SK-N-SH (cell line): Measurements from ENCODE around the gene DNAH9. TPM values are rescaled to one million over a fixed set of nuclear protein-coding genes. Genes with fewer than 3 reads are reported as not detected.

Source experiments
- CTCF ChIA-PET: fragments of 300-600, 350-600 bp; formaldehyde crosslinking; extraction: SDS; loops from one replicate; lab custom pipeline; 2021; lab: Yijun Ruan, JAX
- POLR2A ChIA-PET: fragments of 350-600 bp; sonication (Branson Sonifier 250); formaldehyde crosslinking; extraction: SDS; loops from one replicate; lab custom pipeline; 2020; ENCODE audit warnings: antibody characterized with exemption, inconsistent platforms; lab: Yijun Ruan, JAX
- DNase-seq: peaks from one replicate; pipeline ENCODE4 v3.0.0; 2012
- H2AFZ ChIP-seq: fragments of 200-600 bp; sonication (generic); 2 replicates; pipeline ENCODE4 v1.8.1; 2016; ENCODE audit warnings: antibody characterized with exemption, mild to moderate bottlenecking, low read depth
- H3F3A ChIP-seq: fragments of 200-600 bp; sonication (generic); replicated peaks from 2 replicates; pipeline ENCODE3; 2016; ENCODE audit warnings: antibody characterized with exemption, mild to moderate bottlenecking; ENCODE audit not compliant: insufficient read depth
- H3K27ac ChIP-seq, 2 experiments: fragments of 200-500 bp in 1 of 2; fragments of 200-600 bp in 1 of 2; sonication (Bioruptor generic) in 1 of 2; sonication (generic), shearing (Covaris generic) in 1 of 2; 2 replicates each; pipeline versions ENCODE4 v1.5.1 to v1.6.1; 2014 to 2016; ENCODE audit warnings: low read depth in 2 of 2, inconsistent platforms in 1 of 2, low read length in 1 of 2, mild to moderate bottlenecking in 1 of 2, mixed read lengths in 1 of 2
- H3K27me3 ChIP-seq: fragments of 200-600 bp; sonication (generic), shearing (Covaris generic); 2 replicates; pipeline ENCODE4 v1.6.1; 2016; ENCODE audit warnings: mixed run types; ENCODE audit not compliant: insufficient read depth
- H3K36me3 ChIP-seq, 2 experiments: fragments of 200-500 bp in 1 of 2; fragments of 200-600 bp in 1 of 2; sonication (Bioruptor generic) in 1 of 2; sonication (generic) in 1 of 2; replicated peaks in 1 of 2; 2 replicates each; pipeline versions ENCODE3 to v1.5.1; 2014 to 2016; ENCODE audit warnings: low read length in 1 of 2, mild to moderate bottlenecking in 1 of 2; ENCODE audit not compliant: insufficient read depth in 2 of 2, control insufficient read depth in 1 of 2
- H3K4me1 ChIP-seq, 2 experiments: fragments of 200-500 bp in 1 of 2; fragments of 200-600 bp in 1 of 2; sonication (Bioruptor generic) in 1 of 2; sonication (generic), shearing (Covaris generic) in 1 of 2; 2 replicates each; pipeline versions ENCODE4 v1.5.1 to v1.6.1; 2014 to 2016; ENCODE audit warnings: low read depth in 1 of 2, low read length in 1 of 2, mixed run types in 1 of 2; ENCODE audit not compliant: insufficient read depth in 2 of 2, control insufficient read depth in 1 of 2
- H3K4me2 ChIP-seq: fragments of 200-600 bp; sonication (generic), shearing (Covaris generic); 2 replicates; pipeline ENCODE4 v1.6.1; 2017; ENCODE audit warnings: mixed run types
- H3K4me3 ChIP-seq, 2 experiments: fragments of 200-500 bp in 1 of 2; fragments of 200-600 bp in 1 of 2; sonication (Bioruptor generic) in 1 of 2; sonication (generic), shearing (Covaris generic) in 1 of 2; 2 replicates each; pipeline versions ENCODE4 v1.5.1 to v1.8.1; 2014 to 2016; ENCODE audit warnings: low read depth in 2 of 2, inconsistent platforms in 1 of 2, low read length in 1 of 2, mild to moderate bottlenecking in 1 of 2, mixed read lengths in 1 of 2, moderate library complexity in 1 of 2
- H3K79me2 ChIP-seq: fragments of 200-600 bp; sonication (generic); 2 replicates; pipeline ENCODE4 v1.8.1; 2017; ENCODE audit warnings: mild to moderate bottlenecking; ENCODE audit not compliant: insufficient read depth
- H3K9ac ChIP-seq: fragments of 200-600 bp; sonication (generic); 2 replicates; pipeline ENCODE4 v1.6.1; 2017; ENCODE audit warnings: mixed run types
- H3K9me2 ChIP-seq: fragments of 200-600 bp; sonication (generic); 2 replicates; pipeline ENCODE4 v1.6.1; 2017; ENCODE audit warnings: mixed run types
- H3K9me3 ChIP-seq: fragments of 200-600 bp; sonication (generic); 2 replicates; pipeline ENCODE4 v1.6.1; 2017; ENCODE audit warnings: mixed run types, mild to moderate bottlenecking, moderate library complexity
- H4K20me1 ChIP-seq: fragments of 200-600 bp; sonication (generic); 2 replicates; pipeline ENCODE4 v1.6.1; 2017; ENCODE audit warnings: mild to moderate bottlenecking, mixed run types; ENCODE audit not compliant: insufficient read depth
- ELF1 ChIP-seq: IDR thresholded peaks from 2 replicates; pipeline ENCODE4 v1.4.0; 2012
- EP300 ChIP-seq, 2 experiments: IDR thresholded peaks; 2 replicates each; pipeline versions ENCODE4 v1.4.0 to v1.6.1; 2012; ENCODE audit warnings: borderline replicate concordance in 1 of 2, low read depth in 1 of 2, low read length in 1 of 2
- EZH2phosphoT487 ChIP-seq: fragments of 200-600 bp; sonication (generic); IDR thresholded peaks from 2 replicates; pipeline ENCODE4 v1.6.1; 2017; ENCODE audit warnings: low read depth, mixed run types, mild to moderate bottlenecking, antibody characterized with exemption, moderate library complexity, borderline replicate concordance
- GABPA ChIP-seq: IDR thresholded peaks from 2 replicates; pipeline ENCODE4 v1.4.0; 2012; ENCODE audit warnings: low read depth, mild to moderate bottlenecking
- IRF3 ChIP-seq: fragments of 150-350 bp; IDR thresholded peaks from 2 replicates; pipeline ENCODE4 v1.6.1; 2016; ENCODE audit warnings: mild to moderate bottlenecking, low read depth, low read length
- MEF2A ChIP-seq: IDR thresholded peaks from 2 replicates; pipeline ENCODE4 v1.4.0; 2012; ENCODE audit warnings: low read depth, borderline replicate concordance
- MXI1 ChIP-seq: IDR thresholded peaks from 2 replicates; pipeline ENCODE4 v1.6.1; 2012; ENCODE audit warnings: mild to moderate bottlenecking, low read depth, low read length, improper control_type of control experiment
- NRF1 ChIP-seq: IDR thresholded peaks from 2 replicates; pipeline ENCODE4 v1.6.1; 2012; ENCODE audit warnings: low read depth, mild to moderate bottlenecking, low read length
- PBX3 ChIP-seq: IDR thresholded peaks from 2 replicates; pipeline ENCODE4; 2012
- POLR2AphosphoS5 ChIP-seq: IDR thresholded peaks from 2 replicates; pipeline ENCODE4 v1.6.1; 2012; ENCODE audit warnings: low read depth, low read length
- RCOR1 ChIP-seq: fragments of 150-350 bp; IDR thresholded peaks from 2 replicates; pipeline ENCODE4 v1.6.1; 2017; ENCODE audit warnings: antibody characterized with exemption, low read length
- RXRA ChIP-seq: IDR thresholded peaks from 2 replicates; pipeline ENCODE4 v1.4.0; 2012; ENCODE audit warnings: low read depth, mild to moderate bottlenecking, borderline replicate concordance
- SIN3A ChIP-seq: IDR thresholded peaks from 2 replicates; pipeline ENCODE4 v1.6.1; 2012; ENCODE audit warnings: low read depth, mild to moderate bottlenecking, low read length, moderate library complexity, borderline replicate concordance
- SMC3 ChIP-seq: IDR thresholded peaks from 2 replicates; pipeline ENCODE4 v1.6.1; 2012; ENCODE audit warnings: low read depth, low read length, improper control_type of control experiment
- TAF1 ChIP-seq: IDR thresholded peaks from 2 replicates; pipeline ENCODE4 v1.6.1; 2012; ENCODE audit warnings: low read depth, mild to moderate bottlenecking, low read length, moderate library complexity, borderline replicate concordance
- TCF12 ChIP-seq: IDR thresholded peaks from 2 replicates; pipeline ENCODE4 v1.4.0; 2012
- USF2 ChIP-seq: fragments of 150-350 bp; IDR thresholded peaks from 2 replicates; pipeline ENCODE4 v1.6.1; 2017; ENCODE audit warnings: antibody characterized with exemption, low read length, low read depth, borderline replicate concordance
- YY1 ChIP-seq: IDR thresholded peaks from 2 replicates; pipeline ENCODE4 v1.4.0; 2012; ENCODE audit warnings: low read depth, mild to moderate bottlenecking
- WGBS: methylation state at CpG from one replicate; pipeline ENCODE4 v1.1.6; 2017; ENCODE audit warnings: low lambda C conversion rate; 5-methylcytosine and 5-hydroxymethylcytosine counted together
- polyA plus RNA-seq, 3 experiments: library from polyadenylated mRNA; depleted of rRNA; stranded (reverse); fragments of >200 nt; gene quantifications; 2 replicates each; pipeline ENCODE4 v1.2.3, GENCODE V29; 2012

Gene DNAH9
- polyA plus RNA-seq, 1 of the 3 experiments (the other 2 are of a cell fraction): not detected

GRCh38 chr17:11990363-11990983 lies 392.2 kb downstream of the DNAH9 start:
- POLR2A ChIA-PET: interaction anchor here (1.3 kb wide), 1 partner anchor 30 kb away, joined by 4 read pairs; the partner anchor contains the start of gene MAP2K4
- WGBS: 90% methylated on average over 7 of the region's 7 CpGs
- Histone ChIP-seq H3K4me1 (no peaks in the 10 kb centered on the region), H3K4me2 (no peak overlapping the region), H3K4me3 (no peak overlapping the region), H2AFZ (no peak overlapping the region), H4K20me1 (no peaks in the 10 kb centered on the region), H3K27ac (no peak overlapping the region), H3F3A (no peaks in the 10 kb centered on the region), H3K36me3 (peaks cover 13 to 36% of the 10 kb centered on the region in 2 experiments), H3K9ac (no peak overlapping the region), H3K27me3 (no peaks in the 10 kb centered on the region), H3K9me2 (no peaks in the 10 kb centered on the region), H3K79me2 (no peaks in the 10 kb centered on the region), H3K9me3 (no peaks in the 10 kb centered on the region; the same call in 1 of the 2 replicates)
- TF ChIP-seq POLR2AphosphoS5: no peak
- TF ChIP-seq EP300 (IDR thresholded peaks at IDR 0.05; ENCODE audit: borderline replicate concordance in 1 of 2, low read depth in 1 of 2, low read length in 1 of 2): no peak
- DNase-seq: no peak
- CTCF ChIA-PET: interaction anchor here (0.8 to 2.1 kb wide), 3 partner anchors 13 to 1115 kb away, joined by 3 to 6 read pairs (median 5); no protein-coding TSS in a partner anchor

- Histone ChIP-seq H3F3A (peaks cover 2% of the 10 kb centered on the region), H3K4me2 (no peak overlapping the region), H2AFZ (no peak overlapping the region), H3K4me1 (peaks cover 3 to 5% of the 10 kb centered on the region in 2 experiments; a peak in 1 of 4 replicates), H3K9me2 (no peaks in the 10 kb centered on the region)
- 68% methylated on average over 4 of the region's 4 CpGs for WGBS
- ChIA-PET POLR2A (interaction anchor here (1.3 kb wide), 1 partner anchor 29 kb away, joined by 4 read pairs; the partner anchor contains the start of gene MAP2K4), CTCF (interaction anchor here (0.7 to 1.7 kb wide), 2 partner anchors 846 to 1116 kb away, joined by 3 to 6 read pairs; no protein-coding TSS in a partner anchor)
- DNase-seq: no peak
- TF ChIP-seq SIN3A (no peak), IRF3 (no peak), ELF1 (no peak), EZH2phosphoT487 (no peak), GABPA (no peak), TCF12 (no peak), SMC3 (no peak), PBX3 (no peak), POLR2AphosphoS5 (no peak), MXI1 (no peak), RXRA (no peak), RCOR1 (no peak), TAF1 (no peak), MEF2A (no peak), USF2 (no peak), NRF1 (no peak), YY1 (no peak)
- TF ChIP-seq, all 33 proteins: peak for 0
- peaks cover 5% of the 10 kb centered on the region; the same call in 1 of the 2 replicates for H3K79me2 ChIP-seq
- no peaks in the 10 kb centered on the region; the same call in 1 of the 2 replicates for H3K9me3 ChIP-seq
- peaks cover 11 to 34% of the 10 kb centered on the region in 2 experiments for H3K36me3 ChIP-seq
- no peak overlapping the region for H3K27ac ChIP-seq
- no peak overlapping the region for H3K9ac ChIP-seq
- no peaks in the 10 kb centered on the region for H3K27me3 ChIP-seq
- H3K4me3 ChIP-seq: no peak overlapping the region
- no peaks in the 10 kb centered on the region for H4K20me1 ChIP-seq
Measured at GRCh38 chr17:11991461-11991860, 393.2 kb downstream of the DNAH9 start.
